SK-N-SH treated with all-trans-retinoic acid at 6 μM for 48 hours (cell line): ENCODE results near the gene MPP2.

ENCODE experiments used
- CSDC2 ChIP-seq: fragments of 250-450 bp; sonication (Bioruptor Pico); IDR thresholded peaks from 2 replicates; pipeline ENCODE4 v1.5.0; 2020; ENCODE audit warnings: mild to moderate bottlenecking, moderate library complexity
- SNAI2 ChIP-seq: fragments of 250-450 bp; sonication (Bioruptor Pico); IDR thresholded peaks from 2 replicates; pipeline ENCODE4 v1.5.0; 2020; ENCODE audit warnings: mild to moderate bottlenecking, moderate library complexity
- TF ChIP-seq, protein P1 (sequence below): fragments of 250-450 bp; sonication (Bioruptor Pico); IDR thresholded peaks from 2 replicates; pipeline ENCODE4 v1.5.1; 2021; ENCODE audit warnings: mild to moderate bottlenecking, moderate library complexity
- TF ChIP-seq, protein P2 (sequence below): fragments of 250-450 bp; sonication (Bioruptor Pico); IDR thresholded peaks from 2 replicates; pipeline ENCODE4 v1.8.0; 2020; ENCODE audit warnings: mild to moderate bottlenecking, moderate library complexity, borderline replicate concordance

DNA sequence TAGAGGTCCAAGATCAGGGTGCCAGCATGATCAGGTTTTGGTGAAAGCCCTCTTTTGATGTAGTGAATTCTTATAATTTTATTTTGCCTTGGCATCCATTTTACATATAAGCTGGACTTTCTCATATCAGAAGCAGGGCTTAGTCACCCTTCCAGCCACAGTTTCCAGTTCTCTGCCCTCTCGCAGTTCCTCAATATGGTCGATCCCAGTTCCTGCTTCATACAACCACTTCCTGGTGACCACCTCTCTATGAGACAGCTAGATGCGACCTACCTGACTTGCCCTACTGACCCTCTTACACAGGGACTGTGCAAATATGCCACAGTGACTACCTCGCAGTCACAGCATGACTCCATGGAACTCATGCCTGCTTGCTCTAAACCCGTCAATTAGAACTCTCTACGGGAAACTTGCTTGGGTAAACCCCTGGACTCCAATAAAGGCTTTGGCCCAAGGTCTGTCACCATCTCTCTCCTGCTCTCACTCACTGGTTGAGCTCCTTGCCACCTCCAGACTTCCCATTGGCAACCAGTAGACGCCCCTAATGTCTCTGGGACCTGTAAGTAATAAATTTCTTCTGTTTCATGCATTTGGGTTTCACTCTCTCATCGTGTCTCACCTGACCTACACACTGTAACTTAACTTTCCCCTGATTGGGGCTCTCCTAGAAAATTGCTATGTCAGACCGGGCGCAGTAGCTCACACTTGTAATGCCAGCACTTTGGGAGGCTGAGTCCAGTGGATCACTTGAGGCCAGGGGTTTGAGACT is 38.9 kb downstream of the MPP2 start:
- TF ChIP-seq, protein P1, sequence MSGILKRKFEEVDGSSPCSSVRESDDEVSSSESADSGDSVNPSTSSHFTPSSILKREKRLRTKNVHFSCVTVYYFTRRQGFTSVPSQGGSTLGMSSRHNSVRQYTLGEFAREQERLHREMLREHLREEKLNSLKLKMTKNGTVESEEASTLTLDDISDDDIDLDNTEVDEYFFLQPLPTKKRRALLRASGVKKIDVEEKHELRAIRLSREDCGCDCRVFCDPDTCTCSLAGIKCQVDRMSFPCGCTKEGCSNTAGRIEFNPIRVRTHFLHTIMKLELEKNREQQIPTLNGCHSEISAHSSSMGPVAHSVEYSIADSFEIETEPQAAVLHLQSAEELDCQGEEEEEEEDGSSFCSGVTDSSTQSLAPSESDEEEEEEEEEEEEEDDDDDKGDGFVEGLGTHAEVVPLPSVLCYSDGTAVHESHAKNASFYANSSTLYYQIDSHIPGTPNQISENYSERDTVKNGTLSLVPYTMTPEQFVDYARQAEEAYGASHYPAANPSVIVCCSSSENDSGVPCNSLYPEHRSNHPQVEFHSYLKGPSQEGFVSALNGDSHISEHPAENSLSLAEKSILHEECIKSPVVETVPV (CRISPR knock-in tag): no peak
- TF ChIP-seq CSDC2 (no peak), SNAI2 (CRISPR knock-in tag) (no peak)
- TF ChIP-seq, protein P2, sequence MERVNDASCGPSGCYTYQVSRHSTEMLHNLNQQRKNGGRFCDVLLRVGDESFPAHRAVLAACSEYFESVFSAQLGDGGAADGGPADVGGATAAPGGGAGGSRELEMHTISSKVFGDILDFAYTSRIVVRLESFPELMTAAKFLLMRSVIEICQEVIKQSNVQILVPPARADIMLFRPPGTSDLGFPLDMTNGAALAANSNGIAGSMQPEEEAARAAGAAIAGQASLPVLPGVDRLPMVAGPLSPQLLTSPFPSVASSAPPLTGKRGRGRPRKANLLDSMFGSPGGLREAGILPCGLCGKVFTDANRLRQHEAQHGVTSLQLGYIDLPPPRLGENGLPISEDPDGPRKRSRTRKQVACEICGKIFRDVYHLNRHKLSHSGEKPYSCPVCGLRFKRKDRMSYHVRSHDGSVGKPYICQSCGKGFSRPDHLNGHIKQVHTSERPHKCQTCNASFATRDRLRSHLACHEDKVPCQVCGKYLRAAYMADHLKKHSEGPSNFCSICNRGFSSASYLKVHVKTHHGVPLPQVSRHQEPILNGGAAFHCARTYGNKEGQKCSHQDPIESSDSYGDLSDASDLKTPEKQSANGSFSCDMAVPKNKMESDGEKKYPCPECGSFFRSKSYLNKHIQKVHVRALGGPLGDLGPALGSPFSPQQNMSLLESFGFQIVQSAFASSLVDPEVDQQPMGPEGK (CRISPR knock-in tag): no peak
